GM10248 (cell line): ENCODE data around the gene ULK2.

ENCODE experiments used
- CTCF ChIA-PET: fragments of 300-600 bp; sonication (Branson Sonifier 250); formaldehyde crosslinking; extraction: SDS; loops from one replicate; lab custom pipeline; 2021; ENCODE audit warnings: antibody characterized with exemption; lab: Yijun Ruan, JAX
- POLR2A ChIA-PET: fragments of 350-650 bp; sonication (Branson Sonifier 250); formaldehyde crosslinking; extraction: SDS; loops from one replicate; lab custom pipeline; 2020; ENCODE audit warnings: antibody characterized with exemption; lab: Yijun Ruan, JAX
- DNase-seq: peaks from one replicate; pipeline ENCODE4 v3.0.0; 2012; ENCODE audit errors: extremely low spot score
- TF ChIP-seq, protein P1 (sequence below): IDR thresholded peaks from 2 replicates; pipeline ENCODE4 v1.5.1; 2012; ENCODE audit warnings: mild to moderate bottlenecking, low read depth; ENCODE audit errors: extremely low read depth, missing control alignments, control extremely low read depth

ULK2 gene

GRCh38 chr17:19747829-19748806 is 119.6 kb downstream of the ULK2 start, which contains the start of gene ALDH3A1:
Gene ALDH3A1, minus strand, starts transcription at chr17:19748298. Its CDS starts 3,169 bp downstream, at chr17:19745129.
- TF ChIP-seq, protein P1, sequence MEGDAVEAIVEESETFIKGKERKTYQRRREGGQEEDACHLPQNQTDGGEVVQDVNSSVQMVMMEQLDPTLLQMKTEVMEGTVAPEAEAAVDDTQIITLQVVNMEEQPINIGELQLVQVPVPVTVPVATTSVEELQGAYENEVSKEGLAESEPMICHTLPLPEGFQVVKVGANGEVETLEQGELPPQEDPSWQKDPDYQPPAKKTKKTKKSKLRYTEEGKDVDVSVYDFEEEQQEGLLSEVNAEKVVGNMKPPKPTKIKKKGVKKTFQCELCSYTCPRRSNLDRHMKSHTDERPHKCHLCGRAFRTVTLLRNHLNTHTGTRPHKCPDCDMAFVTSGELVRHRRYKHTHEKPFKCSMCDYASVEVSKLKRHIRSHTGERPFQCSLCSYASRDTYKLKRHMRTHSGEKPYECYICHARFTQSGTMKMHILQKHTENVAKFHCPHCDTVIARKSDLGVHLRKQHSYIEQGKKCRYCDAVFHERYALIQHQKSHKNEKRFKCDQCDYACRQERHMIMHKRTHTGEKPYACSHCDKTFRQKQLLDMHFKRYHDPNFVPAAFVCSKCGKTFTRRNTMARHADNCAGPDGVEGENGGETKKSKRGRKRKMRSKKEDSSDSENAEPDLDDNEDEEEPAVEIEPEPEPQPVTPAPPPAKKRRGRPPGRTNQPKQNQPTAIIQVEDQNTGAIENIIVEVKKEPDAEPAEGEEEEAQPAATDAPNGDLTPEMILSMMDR = no peak
- POLR2A ChIA-PET = no interaction called here
- no peak for DNase-seq
- CTCF ChIA-PET = interaction anchor here (0.7 to 12.8 kb wide), 3 partner anchors 17 to 337 kb away, joined by 3 to 162 read pairs (median 3); partner anchors contain the start of gene RNF112

GRCh38 chr17:19747159-19747719 is 120.5 kb downstream of the ULK2 start:
- CTCF ChIA-PET = interaction anchor here (0.9 to 12.8 kb wide), 3 partner anchors 8 to 336 kb away, joined by 3 to 162 read pairs (median 49); partner anchors contain the start of gene RNF112
- TF ChIP-seq, protein P1 = no peak
- DNase-seq = no peak
- POLR2A ChIA-PET = no interaction called here

- ChIA-PET CTCF (interaction anchor here (2.8 to 12.8 kb wide), 3 partner anchors 9 to 18 kb away, joined by 13 to 162 read pairs (median 49); no protein-coding TSS in a partner anchor), POLR2A (no interaction called here)
Observed at GRCh38 chr17:19746517-19746916, 121.2 kb downstream of the ULK2 start.

DNA sequence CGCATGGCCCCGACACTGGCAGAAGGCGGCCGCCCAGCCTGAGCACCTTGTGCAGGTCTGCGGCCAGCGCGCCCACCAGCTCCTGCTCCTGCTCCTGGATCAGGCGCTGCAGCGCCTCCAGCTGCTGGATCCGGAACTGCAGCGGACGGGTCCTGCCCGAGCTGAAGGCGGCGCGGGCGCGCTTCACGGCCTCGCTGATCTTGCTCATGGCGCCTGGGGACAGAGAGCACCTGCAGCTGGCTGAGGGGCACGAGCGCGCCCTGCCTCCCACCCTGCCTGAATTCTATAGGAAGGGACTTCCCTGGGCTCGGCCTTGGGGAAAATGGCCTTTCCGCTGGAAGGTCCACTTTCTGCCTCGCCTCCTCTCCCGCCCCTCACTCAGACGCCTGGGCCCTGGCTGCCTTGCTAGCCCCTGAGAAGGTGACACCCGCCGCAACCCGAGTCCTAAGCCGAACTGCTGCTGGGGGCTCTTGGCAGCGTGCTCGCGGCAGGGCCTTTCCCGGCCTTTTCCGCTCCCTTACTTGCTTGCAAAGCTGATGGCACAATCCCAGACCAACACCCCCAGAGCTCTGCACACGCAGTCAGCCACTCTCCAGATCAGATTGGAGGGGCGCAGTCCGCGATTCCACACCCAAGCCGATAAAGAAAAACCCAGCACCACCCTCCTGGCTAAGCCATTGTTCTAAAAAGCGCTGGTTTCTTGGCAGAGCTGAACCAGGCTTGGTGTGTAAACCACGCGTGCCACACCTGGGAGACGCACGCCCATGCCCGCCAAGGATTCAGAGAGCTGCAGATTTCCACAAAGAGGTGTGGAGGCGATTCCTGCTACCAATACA is 122.6 kb downstream of the ULK2 start:
- ChIA-PET CTCF (interaction anchor here (0.9 to 6.3 kb wide), 30 partner anchors 9 to 443 kb away, joined by 3 to 80 read pairs (median 4); partner anchors contain the start of genes ALDH3A2 and MAPK7), POLR2A (interaction anchor here (0.9 kb wide), 1 partner anchor 96 kb away, joined by 5 read pairs; the partner anchor contains the start of gene ALDH3A2)
- TF ChIP-seq, protein P1 = peak; percentile 98
- peak; percentile 89 for DNase-seq

More at GRCh38 chr17:19746517-19746916, 121.2 kb downstream of the ULK2 start:
- DNase-seq = no peak
- TF ChIP-seq, protein P1 = no peak

DNA sequence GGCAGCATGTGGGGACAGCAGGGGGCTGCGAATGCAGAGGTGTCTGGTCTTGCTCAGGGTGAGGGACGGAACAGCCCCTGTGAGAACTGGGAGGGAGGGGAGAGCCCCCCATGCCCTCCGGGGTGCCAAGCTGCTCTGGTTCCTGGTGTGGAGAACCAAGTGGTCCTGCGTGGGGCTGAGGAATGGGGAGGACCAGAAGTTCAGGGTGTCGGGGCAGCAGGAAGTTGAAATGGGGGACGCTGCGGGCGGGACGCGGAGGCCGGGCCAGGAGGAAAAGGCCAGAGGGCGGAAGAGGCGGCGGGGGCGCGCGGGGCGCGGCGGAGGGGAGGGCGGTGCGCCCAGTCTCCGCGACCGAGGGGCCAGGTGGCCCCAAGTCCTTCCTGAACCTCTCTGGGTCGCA is 123.2 kb downstream of the ULK2 start:
- TF ChIP-seq, protein P1 = no peak
- ChIA-PET POLR2A (interaction anchor here (0.9 kb wide), 1 partner anchor 96 kb away, joined by 5 read pairs; the partner anchor contains the start of gene ALDH3A2), CTCF (interaction anchor here (0.9 to 6.3 kb wide), 26 partner anchors 8 to 442 kb away, joined by 3 to 80 read pairs (median 4); partner anchors contain the start of genes ALDH3A2 and MAPK7)
- DNase-seq = peak; percentile 38
